ENCODE data around the gene TBX4.

- no peak for TF ChIP-seq GATA2 (IDR thresholded peaks at IDR 0.05; ENCODE audit: low read depth, low read length)
- no peak for TF ChIP-seq GATA3 (IDR thresholded peaks at IDR 0.05; ENCODE audit: low read depth, low read length)
These were observed 30.2 kb downstream of the TBX4 start for GRCh38 chr17:61482467-61482866.
